GM03348 (cell line): ENCODE measurements around the gene TTF1.
"Not testable (repeated sequence)": the region's sequence is repeated elsewhere in the genome, so short reads cannot be mapped to it uniquely, and the experiment has no call there.

Experiments used
- DNase-seq: peaks from one replicate; pipeline ENCODE4 v3.0.0; 2012; ENCODE audit warnings: low spot score

The TTF1 gene

GRCh38 chr9:132411091-132411508, 4.5 kb upstream of the TTF1 start:
- DNase-seq, result peak; percentile 55

GRCh38 chr9:132410642-132411041, 4.0 kb upstream of the TTF1 start:
- DNase-seq, result no peak

GRCh38 chr9:132409828-132410528, 3.3 kb upstream of the TTF1 start, which contains the start of gene CFAP77:
TSS of gene CFAP77 (plus strand) at chr9:132410211. CDS start at chr9:132410272, 61 bp downstream.
- peak; percentile 89 for DNase-seq

GRCh38 chr9:132408521-132408920, 1.9 kb upstream of the TTF1 start:
- no peak for DNase-seq

GRCh38 chr9:132407196-132407595, 556 bp upstream of the TTF1 start:
- no peak for DNase-seq

- no peak for DNase-seq
Measured at GRCh38 chr9:132404228-132404881, 2.3 kb downstream of the TTF1 start.

- DNase-seq, result no peak
Measured at GRCh38 chr9:132401824-132402223, 4.8 kb downstream of the TTF1 start.

GRCh38 chr9:132395560-132395959, 11.1 kb downstream of the TTF1 start:
- no peak for DNase-seq

- DNase-seq, result no peak
Measured at GRCh38 chr9:132391449-132391848, 15.2 kb downstream of the TTF1 start.

- DNase-seq, result no peak
Measured at GRCh38 chr9:132390966-132391365, 15.7 kb downstream of the TTF1 start.

- no peak for DNase-seq
Measured at GRCh38 chr9:132387133-132387532, 19.5 kb downstream of the TTF1 start.

GRCh38 chr9:132384376-132384775, 22.3 kb downstream of the TTF1 start:
- DNase-seq, result no peak

GRCh38 chr9:132383462-132383883, 23.2 kb downstream of the TTF1 start:
- no peak for DNase-seq

GRCh38 chr9:132381966-132382541, 24.6 kb downstream of the TTF1 start:
- DNase-seq, result no peak

GRCh38 chr9:132378416-132378815, 28.2 kb downstream of the TTF1 start:
- not testable (repeated sequence) for DNase-seq

- not testable (repeated sequence) for DNase-seq
Measured at GRCh38 chr9:132377769-132378168, 28.9 kb downstream of the TTF1 start.

GRCh38 chr9:132372177-132373095, 34.2 kb downstream of the TTF1 start:
- DNase-seq, result no peak

GRCh38 chr9:132370592-132370991, 36.0 kb downstream of the TTF1 start:
- DNase-seq, result no peak

GRCh38 chr9:132369421-132369820, 37.2 kb downstream of the TTF1 start:
- DNase-seq, result no peak

GRCh38 chr9:132367613-132368313, 38.9 kb downstream of the TTF1 start:
- DNase-seq, result no peak

- DNase-seq, result no peak
Measured at GRCh38 chr9:132366481-132366880, 40.2 kb downstream of the TTF1 start.

GRCh38 chr9:132365986-132366385, 40.7 kb downstream of the TTF1 start:
- no peak for DNase-seq
